MM.1S (cell line): ENCODE measurements around the gene MAP3K7CL.

Source experiments
- CTCF ChIP-seq: fragments of 300-600 bp; sonication (generic); IDR thresholded peaks from 2 replicates; pipeline ENCODE4 v1.5.1; 2016; ENCODE audit warnings: antibody characterized with exemption, low read length, mixed read lengths
- EZH2 ChIP-seq: fragments of 300-600 bp; sonication (generic); optimal IDR thresholded peaks from 2 replicates; pipeline ENCODE3; 2017; ENCODE audit warnings: low read depth, mild to moderate bottlenecking, antibody characterized with exemption, low read length, mixed read lengths

DNA sequence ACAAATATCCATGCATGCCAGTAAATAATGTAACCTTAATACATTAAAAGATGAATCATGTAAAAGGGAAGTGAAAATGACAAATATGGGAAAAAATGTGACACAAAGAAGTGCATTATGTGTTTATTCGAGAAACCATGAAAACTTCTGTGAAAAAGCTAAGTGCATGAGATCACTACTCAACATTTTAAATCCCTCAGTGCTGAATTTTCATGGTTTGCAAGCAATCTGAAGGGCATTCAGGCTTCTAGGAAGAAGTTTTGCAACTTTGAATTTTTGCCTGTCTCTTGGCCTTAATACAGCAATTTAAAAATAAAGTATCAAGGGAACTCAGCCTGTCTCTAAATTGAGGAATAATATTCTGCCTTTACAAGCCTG, 78.2 kb downstream of the MAP3K7CL start:
- no peak for TF ChIP-seq EZH2
- no peak for TF ChIP-seq CTCF
